HG02623 (cell line): ENCODE measurements around the gene ANKIB1.
A peak's percentile ranks its signal among the peaks of the same experiment; 100 is the strongest.

Experiments used
- ATAC-seq: cut with Tn5 transposase; IDR thresholded peaks from one replicate; pipeline ENCODE4 v1.9.1; 2021; ENCODE audit warnings: moderate library complexity; ENCODE audit not compliant: unreplicated experiment

ANKIB1 gene

DNA sequence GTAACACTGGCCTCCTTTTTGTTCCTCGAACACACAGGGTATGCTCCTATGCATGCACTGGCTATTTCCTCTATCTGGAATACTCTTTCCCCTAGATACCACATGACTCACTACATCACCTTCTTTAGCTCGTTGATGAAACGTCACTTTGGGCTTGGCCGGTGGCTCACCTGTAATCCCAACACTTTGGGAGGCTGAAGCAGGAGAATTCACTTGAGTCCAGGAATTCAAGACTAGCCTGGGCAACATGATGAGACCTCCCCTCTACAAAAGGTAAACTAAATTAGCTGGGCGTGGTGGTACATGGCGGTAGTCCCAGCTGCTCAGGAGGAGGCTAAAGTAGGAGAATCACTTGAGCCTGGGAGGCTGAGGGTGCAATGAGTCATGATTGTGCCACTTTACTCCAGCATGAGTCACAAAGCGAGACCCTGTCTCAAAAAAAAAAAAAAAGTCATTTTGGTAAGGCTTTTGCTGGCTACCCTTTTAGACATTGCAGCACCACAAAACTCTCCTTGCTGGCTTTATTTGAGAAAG lies 14.5 kb downstream of the ANKIB1 start:
- no peak for ATAC-seq

DNA sequence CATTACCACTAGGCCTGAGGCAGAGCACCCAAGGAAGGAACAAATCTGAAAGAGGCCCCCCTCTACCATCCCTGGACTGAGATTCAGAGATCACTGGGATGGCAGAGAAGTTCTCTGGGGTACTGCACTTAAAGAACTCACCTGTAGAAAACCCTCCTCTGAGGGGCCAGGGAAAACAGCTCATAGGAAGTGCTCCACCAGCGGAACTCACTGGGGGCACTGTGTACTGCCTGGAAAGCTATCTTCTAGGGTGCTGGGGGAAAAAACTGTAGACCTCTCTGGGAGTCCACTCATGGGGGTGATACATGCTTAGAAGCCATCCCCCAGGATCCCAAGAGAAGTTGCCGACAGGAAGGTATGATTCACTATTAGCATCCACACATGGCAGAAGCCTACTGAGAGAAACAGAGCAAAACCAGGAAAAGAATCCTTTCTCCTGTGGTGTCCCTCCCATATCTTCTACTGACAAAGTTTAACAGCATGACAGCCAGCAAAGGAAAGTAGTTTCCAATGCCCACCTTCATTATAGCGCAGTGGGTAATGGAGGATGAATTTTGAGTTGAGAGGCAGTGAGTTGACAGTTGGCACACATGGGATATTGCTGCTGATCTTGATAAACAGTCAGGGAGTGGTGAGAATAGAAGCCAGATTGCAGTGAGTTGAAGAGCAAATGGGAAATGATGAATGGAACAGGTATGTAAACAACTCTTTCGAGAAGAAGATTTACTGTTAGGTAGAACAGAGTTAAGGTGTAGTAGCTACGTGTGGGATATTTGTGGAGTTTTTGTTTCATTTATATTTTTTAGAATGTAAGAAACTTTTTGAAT lies 20.9 kb downstream of the ANKIB1 start:
- ATAC-seq, result no peak

GRCh38 chr7:92268921-92269320 lies 23.1 kb downstream of the ANKIB1 start:
- ATAC-seq, result no peak

GRCh38 chr7:92275327-92275726 lies 29.6 kb downstream of the ANKIB1 start:
- no peak for ATAC-seq

DNA sequence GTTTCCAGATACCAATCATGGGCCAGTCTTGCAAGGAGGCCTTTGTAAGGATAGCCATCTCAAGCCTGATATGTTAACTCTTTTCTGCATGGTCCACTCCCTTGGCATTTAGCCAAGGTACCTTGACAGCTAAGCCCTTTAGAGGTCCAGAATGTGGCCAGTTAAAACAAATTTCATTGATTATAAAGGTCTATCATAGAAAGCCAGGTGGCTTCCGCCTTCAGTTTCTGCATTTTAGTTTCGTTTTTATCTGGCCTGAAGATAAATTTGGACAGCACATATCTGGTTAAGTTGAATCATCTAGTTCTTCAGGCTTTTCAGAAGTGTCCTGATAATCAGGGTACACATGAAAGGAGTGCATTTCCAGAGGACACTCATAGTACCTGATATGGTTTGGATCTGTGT lies 30.7 kb downstream of the ANKIB1 start:
- peak; percentile 76 for ATAC-seq

- no peak for ATAC-seq
Measured at GRCh38 chr7:92279396-92280031, 33.7 kb downstream of the ANKIB1 start.

DNA sequence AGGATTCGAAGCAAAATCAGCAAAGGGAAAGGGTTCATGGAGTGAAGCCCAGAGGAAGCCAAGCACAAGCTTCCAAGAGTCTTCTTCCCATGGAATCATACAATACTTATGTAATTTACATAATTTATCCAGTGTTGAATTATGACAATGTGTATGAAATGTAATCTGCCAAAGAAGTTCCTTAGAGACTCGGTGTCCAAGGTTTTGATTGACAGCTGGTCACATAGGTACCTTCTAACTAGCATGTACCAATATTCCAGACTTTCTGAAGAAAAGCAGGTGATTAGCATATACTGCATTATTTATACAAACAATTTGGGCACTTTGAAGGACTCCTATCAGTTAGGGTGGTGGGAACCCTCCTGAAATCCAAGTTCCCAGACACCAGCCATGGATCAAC lies 35.3 kb downstream of the ANKIB1 start:
- ATAC-seq, result no peak

GRCh38 chr7:92282221-92282814 lies 36.5 kb downstream of the ANKIB1 start:
- ATAC-seq, result no peak

GRCh38 chr7:92282930-92283329 lies 37.2 kb downstream of the ANKIB1 start:
- ATAC-seq, result no peak

DNA sequence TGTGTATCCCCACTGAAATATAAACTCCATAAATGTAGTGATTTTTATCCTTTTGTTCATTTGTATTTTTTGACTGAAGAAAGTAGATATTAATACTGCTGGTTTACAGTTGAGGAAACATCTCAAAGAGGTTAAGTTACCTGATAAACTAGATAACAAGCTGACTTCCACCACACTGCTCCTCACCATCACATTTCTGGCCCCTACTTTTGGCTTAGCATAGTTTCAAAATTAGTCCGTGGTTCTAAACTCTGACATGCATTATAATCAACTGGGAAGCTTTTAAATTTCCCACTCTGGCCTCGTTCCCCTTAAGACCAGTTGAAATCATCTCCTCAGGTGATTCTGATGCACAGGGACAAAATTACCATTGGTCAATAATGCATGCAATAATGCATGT lies 43.5 kb downstream of the ANKIB1 start:
- ATAC-seq, result no peak

DNA sequence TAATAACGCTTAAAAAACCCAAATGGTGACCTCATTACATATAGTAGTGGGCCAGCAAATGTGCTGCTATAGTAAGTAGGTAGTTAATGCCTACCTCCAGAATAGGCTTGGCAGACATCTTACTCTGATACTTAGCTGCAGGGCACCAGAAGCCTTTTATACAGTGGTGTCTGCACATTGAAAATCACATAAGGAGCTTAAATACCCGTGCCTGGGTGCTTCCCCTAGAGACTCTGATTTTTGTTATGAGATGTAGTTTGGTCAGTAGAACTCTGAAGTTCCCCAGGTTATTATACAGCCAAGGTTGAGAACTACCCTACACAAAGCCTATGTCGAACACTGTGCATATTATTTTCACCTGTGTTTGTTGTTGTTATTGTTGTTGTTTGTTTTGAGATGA lies 47.2 kb downstream of the ANKIB1 start:
- no peak for ATAC-seq

GRCh38 chr7:92293896-92294590 lies 48.3 kb downstream of the ANKIB1 start:
- ATAC-seq, result no peak

DNA sequence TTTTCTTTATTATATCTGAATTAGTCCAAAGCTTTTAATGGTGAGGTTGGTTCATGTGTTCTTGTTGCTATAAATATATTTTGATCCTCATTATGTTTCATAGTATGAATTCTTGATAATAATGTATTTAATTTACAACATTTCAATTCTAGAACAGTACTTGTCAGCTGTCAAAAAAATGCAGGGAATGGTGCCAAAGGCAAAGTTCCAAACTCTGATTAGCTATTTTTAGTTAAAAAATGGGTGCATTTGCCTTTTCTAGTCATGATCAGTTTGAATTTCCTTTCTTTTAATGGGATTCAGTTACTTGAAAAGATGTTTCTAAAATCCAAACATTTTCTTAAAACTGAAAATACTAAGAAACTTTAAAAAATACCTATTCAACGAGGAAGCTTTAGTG lies 49.6 kb downstream of the ANKIB1 start:
- ATAC-seq, result no peak

GRCh38 chr7:92296235-92296634 lies 50.5 kb downstream of the ANKIB1 start:
- no peak for ATAC-seq

- no peak for ATAC-seq
Measured at GRCh38 chr7:92296880-92297445, 51.2 kb downstream of the ANKIB1 start.

DNA sequence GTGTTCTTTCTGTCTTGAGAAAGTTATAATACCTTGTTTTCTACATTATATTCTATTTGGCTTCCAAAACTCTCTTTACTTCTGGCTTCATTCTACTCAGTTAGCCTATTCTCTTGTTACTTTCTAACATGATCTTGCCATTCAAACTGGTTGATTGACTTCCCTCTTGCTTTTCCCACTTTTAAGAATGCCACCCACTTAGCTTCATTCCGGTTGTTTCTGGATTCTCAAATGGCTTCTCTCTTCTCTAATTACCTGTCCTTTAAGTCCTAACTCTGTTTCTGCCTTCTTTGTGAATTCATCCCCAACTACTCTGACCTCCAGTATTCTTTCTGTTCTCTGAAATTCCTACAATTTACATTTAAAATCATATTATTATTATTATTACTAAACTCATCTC lies 52.0 kb downstream of the ANKIB1 start:
- ATAC-seq, result no peak

DNA sequence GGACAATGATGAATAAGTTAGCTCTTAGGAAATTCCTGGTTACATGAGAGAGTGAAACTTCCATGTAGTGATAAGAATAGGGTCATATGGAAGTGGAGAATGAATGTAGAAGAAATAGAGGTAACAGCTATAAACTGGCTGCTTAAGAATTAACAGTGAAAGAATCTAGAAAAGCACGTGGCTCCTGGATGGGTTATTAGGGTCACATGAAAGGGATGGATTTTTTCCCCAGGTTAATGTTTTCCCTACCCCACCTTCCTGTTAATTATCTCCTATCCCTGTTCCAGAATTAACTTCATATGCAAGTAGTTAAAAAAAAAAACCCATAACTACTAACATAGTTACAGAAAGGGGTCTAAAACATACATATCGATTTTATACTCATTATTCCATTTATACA lies 58.0 kb downstream of the ANKIB1 start:
- no peak for ATAC-seq

DNA sequence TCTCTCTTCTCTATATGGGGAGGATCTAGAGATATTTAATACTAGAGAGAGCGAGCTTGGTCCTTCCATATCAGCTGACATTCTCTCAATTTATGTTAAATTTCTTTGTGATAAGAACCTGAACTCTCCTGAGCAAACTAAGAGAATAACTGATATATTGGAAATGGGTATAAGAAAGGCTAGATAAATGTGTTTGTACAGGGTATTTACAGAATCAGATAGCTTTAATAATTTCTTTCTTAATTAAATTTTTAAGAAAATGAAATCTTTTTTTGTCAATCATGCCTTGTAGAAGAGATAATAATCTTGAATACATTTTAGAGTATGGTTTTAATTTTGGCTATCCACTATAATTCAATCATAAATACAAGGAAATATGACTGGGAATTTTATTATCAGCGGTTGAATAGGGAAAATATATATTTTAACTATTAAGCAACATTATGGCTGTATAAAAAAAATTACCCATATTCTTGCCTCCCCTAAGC lies 58.7 kb downstream of the ANKIB1 start:
- ATAC-seq, result no peak

GRCh38 chr7:92306153-92306552 lies 60.4 kb downstream of the ANKIB1 start:
- no peak for ATAC-seq

- no peak for ATAC-seq
Measured at GRCh38 chr7:92313055-92313454, 67.3 kb downstream of the ANKIB1 start.

DNA sequence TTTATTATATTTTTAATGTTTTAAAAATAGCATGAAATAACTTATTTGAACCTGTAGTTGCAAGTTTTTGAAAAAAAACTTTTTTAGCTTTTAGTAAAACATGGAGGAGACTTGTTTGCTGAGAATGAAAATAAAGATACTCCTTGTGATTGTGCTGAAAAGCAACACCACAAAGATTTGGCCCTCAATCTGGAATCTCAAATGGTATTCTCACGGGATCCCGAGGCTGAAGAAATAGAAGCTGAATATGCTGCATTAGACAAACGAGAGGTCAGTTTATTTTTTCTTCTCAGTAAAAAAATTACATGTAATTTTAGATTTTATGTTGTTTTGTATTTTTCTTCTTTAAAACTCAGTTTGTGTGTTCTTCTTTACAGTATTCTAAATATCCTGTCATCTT lies 73.5 kb downstream of the ANKIB1 start:
- ATAC-seq, result no peak
